HG03025 (cell line): ENCODE results near the gene KAT2A.

Experiments
- ATAC-seq: cut with Tn5 transposase; IDR thresholded peaks from one replicate; pipeline ENCODE4 v1.9.1; 2021; ENCODE audit warnings: mild to moderate bottlenecking, moderate library complexity; ENCODE audit not compliant: unreplicated experiment, low FRiP score

KAT2A gene

GRCh38 chr17:42096360-42097111 is 24.6 kb downstream of the KAT2A start:
- ATAC-seq: no peak

GRCh38 chr17:42094375-42095069 is 26.6 kb downstream of the KAT2A start:
- no peak for ATAC-seq

DNA sequence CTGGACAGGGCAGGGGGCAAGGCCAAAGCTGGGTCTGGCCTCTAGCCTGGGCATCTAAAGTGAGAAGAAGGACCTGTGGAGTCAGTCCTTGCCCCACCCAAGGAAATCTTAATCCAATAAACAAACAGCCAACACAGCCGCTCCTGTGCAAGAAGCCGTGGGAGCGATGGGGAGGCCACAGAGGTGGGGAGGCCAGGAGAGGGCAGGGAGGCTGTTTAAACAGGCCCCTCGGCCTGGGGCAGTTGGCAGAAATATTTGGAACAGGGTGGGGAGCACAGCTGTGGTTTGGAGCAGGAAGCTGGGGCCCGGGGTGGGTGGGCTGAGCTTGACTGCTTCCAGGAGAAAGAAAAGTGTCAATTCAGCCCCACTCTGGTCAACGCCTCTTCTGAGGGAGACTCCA is 28.2 kb downstream of the KAT2A start:
- ATAC-seq: no peak

- ATAC-seq: no peak
These were observed 30.0 kb downstream of the KAT2A start for GRCh38 chr17:42090964-42091790.

- no peak for ATAC-seq
These were observed 32.4 kb downstream of the KAT2A start for GRCh38 chr17:42088736-42089135.

- no peak for ATAC-seq
These were observed 33.1 kb downstream of the KAT2A start for GRCh38 chr17:42087736-42088705.

DNA sequence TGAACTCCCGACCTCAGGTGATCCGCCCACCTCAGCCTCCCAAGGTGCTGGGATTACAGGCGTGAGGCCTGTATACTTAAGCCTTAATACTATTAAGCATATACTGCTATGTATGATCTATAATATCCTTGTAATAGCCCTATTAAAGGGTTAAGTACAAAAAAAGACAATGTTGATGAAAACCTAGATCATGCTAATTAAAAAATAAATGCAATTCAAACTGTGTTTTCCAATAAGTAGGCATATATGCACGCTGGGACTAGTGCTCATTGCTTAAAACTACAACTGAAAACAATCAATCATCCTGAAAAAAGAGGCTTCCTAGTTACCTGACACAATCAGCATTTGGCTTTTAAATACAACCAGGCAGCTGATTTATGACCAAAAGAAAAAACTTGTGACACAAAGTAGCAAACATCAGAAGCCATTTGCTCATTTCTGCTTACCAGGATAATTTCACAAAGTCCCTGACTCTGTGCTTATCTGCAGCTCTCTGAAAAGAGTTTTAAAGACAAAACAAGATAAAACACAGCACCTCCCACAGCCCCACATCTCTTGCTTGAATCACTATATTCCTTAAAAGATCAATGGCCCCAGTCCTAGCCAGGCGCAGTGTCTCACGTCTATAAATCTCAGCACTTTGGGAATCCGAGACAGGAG is 34.0 kb downstream of the KAT2A start:
- ATAC-seq: no peak

- ATAC-seq: no peak
These were observed 39.5 kb downstream of the KAT2A start for GRCh38 chr17:42081516-42082129.

DNA sequence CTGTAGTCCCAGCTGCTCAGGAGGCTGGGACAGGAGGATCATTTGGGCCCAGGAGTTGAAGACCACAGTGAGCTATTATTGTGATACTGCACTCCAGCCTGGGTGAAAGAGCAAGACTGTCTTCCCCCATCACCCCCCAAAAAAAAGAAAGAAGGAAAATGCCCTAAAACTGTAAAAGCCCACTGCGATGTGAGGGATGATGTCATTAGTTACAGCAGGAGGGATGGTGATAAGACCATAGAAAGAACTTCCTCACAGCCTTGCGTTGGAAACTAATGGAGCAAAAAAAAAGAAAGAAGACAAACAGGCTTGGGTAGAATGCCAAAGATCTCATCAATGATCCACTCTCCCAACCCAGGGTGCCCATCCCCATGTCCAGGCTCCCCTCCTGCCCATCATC is 41.6 kb downstream of the KAT2A start:
- no peak for ATAC-seq

- no peak for ATAC-seq
These were observed 42.6 kb downstream of the KAT2A start for GRCh38 chr17:42078396-42079043.

DNA sequence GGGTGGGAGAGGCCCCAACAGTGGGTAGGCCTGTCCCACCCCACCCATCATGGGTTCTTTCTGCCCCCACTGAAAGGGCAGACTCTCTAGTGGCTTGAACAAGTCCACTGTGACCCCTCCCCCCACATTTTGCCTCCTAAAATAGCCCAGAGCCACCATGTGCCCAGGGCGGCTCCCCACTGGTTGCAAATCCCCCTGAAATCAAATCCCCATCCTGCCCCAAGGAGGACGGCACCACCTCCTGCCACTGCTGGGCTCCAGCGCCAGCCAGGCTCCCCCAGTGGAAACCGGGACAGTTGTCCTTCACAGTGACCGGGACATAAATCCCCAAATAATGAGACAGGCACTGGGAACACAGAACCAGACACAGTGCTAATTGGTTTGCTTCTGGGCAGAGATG is 43.4 kb downstream of the KAT2A start:
- ATAC-seq: no peak

- no peak for ATAC-seq
These were observed 44.2 kb downstream of the KAT2A start for GRCh38 chr17:42076797-42077559.

DNA sequence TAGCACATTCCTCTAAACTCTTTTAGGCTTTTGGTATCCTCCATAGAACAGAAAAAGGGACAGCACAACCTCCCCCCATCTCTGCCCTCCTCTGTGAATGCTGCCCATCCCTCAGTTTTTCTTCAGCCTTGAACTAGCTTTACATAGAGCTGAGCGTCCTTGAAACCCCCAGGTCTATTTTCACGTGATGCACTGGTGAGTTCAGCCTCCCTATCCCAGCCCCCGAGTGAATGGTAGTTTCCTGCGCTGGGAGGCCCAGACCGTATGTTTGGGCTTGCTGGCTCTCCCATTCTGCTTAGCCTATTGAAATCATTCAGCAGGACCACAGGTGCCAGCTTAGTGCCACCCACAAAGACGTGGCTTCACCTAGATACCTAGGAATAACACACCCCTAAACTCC is 45.4 kb downstream of the KAT2A start:
- no peak for ATAC-seq

- ATAC-seq: no peak
These were observed 48.6 kb downstream of the KAT2A start for GRCh38 chr17:42072323-42073187.

- ATAC-seq: no peak
These were observed 49.4 kb downstream of the KAT2A start for GRCh38 chr17:42071810-42072209.

DNA sequence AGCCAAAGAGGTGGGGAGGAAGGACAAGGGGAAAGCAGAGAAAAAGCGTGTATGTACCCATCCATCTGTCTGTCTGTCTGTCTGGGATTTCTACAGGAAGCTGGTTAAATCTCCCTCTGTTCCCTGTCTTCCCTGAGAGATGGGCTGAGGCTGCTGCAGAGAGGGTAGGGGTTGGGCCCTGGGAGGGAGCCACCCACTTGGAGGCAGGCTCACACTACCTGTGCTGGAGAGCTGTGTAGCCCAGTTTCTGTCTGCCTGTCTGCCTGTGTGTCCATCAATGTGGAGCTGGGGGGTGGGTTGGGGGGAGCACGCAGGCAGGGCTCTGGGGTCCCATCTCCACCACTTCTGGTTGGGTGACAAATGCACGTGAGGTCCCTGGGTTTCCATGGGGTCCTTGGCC is 52.2 kb downstream of the KAT2A start:
- ATAC-seq: no peak
